Gastroesophageal sphincter (tissue), 3 donors: ENCODE data around the gene NRSN1.

ENCODE experiments used
- POLR2AphosphoS5 ChIP-seq: sonication (generic); formaldehyde crosslinking; IDR thresholded peaks from one replicate; pipeline ENCODE4 v1.6.1; 2017; ENCODE audit warnings: antibody characterized with exemption
- TF ChIP-seq, protein P1 (sequence below), 4 experiments: fragments of 200-600 bp in 2 of 4; fragments of 450-650 bp in 2 of 4; sonication (generic) in 1 of 4; IDR thresholded peaks; one replicate each; pipeline ENCODE4 v1.5.1; 2017 to 2019; ENCODE audit warnings: antibody characterized with exemption in 4 of 4, mild to moderate bottlenecking in 2 of 4, moderate library complexity in 2 of 4

DNA sequence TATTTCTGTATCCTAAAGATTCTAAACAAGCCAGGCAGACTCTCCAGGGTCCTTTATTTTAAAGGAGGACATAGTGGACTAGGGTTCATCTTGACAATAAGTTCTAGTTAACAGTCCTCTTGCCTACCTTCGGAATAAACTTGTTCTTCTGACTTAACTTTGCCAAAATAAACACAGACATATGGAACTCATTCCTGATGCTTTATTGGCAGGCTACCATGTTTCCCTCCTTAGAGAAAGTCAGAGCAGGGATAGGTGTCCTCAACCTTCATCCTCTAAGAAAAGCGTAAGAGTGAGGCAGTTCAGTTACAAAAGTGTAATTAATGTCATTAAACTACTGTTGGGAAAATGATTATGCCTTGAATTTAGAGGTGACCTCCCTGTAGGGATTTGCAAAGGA, 46.9 kb upstream of the NRSN1 start:
- TF ChIP-seq, protein P1, sequence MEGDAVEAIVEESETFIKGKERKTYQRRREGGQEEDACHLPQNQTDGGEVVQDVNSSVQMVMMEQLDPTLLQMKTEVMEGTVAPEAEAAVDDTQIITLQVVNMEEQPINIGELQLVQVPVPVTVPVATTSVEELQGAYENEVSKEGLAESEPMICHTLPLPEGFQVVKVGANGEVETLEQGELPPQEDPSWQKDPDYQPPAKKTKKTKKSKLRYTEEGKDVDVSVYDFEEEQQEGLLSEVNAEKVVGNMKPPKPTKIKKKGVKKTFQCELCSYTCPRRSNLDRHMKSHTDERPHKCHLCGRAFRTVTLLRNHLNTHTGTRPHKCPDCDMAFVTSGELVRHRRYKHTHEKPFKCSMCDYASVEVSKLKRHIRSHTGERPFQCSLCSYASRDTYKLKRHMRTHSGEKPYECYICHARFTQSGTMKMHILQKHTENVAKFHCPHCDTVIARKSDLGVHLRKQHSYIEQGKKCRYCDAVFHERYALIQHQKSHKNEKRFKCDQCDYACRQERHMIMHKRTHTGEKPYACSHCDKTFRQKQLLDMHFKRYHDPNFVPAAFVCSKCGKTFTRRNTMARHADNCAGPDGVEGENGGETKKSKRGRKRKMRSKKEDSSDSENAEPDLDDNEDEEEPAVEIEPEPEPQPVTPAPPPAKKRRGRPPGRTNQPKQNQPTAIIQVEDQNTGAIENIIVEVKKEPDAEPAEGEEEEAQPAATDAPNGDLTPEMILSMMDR (IDR thresholded peaks at IDR 0.05) = no peak
- no peak for TF ChIP-seq POLR2AphosphoS5
